ENCODE results near the gene DLL1. TPM values are rescaled to one million over a fixed set of nuclear protein-coding genes. Genes with fewer than 3 reads are reported as not detected.
"Not testable (repeated sequence)": the region's sequence is repeated elsewhere in the genome, so short reads cannot be mapped to it uniquely, and the experiment has no call there.

The DLL1 gene
- 53.9 and 59.8 TPM in 2 replicates for total RNA-seq
- long read RNA-seq, transcript DLL1-201 (11 exons, 3,174 nt): major isoform, 5 of 18 reads
- long read RNA-seq, partial matches to known transcripts: 9 of 18 reads
- long read RNA-seq, other reads (novel, unspliced or antisense): 4 of 18 reads

- no peaks in the 10 kb centered on the region for H3K9me3 Mint-ChIP-seq
- TF ChIP-seq CTCF (conservative IDR thresholded peaks at IDR 0.05): no peak
- H3K27me3 Mint-ChIP-seq (ENCODE audit: low read depth): peaks cover 88% of the 10 kb centered on the region
- H3K27ac Mint-ChIP-seq (ENCODE audit: unreplicated experiment): peak within 1 kb of the TSS; percentile 44
- H3K4me3 Mint-ChIP-seq: peak within 1 kb of the TSS; percentile 91
- H3K4me1 Mint-ChIP-seq: peaks cover 71% of the 10 kb centered on the region
- peak; percentile 67 for DNase-seq (ENCODE audit: low read depth, low spot score)
- peaks cover 12% of the 10 kb centered on the region for H3K36me3 Mint-ChIP-seq (ENCODE audit: low read depth)
Measured at GRCh38 chr6:170290296-170291128, at the start of gene DLL1. Gene DLL1, minus strand, starts transcription at chr6:170291078. Its CDS starts 939 bp downstream, at chr6:170290139.

- peaks cover 49% of the 10 kb centered on the region for H3K36me3 Mint-ChIP-seq (ENCODE audit: low read depth)
- not testable (repeated sequence) for H3K27ac Mint-ChIP-seq (ENCODE audit: unreplicated experiment); H3K9me3 Mint-ChIP-seq; H3K27me3 Mint-ChIP-seq (ENCODE audit: low read depth); H3K4me1 Mint-ChIP-seq; DNase-seq (ENCODE audit: low read depth, low spot score); H3K4me3 Mint-ChIP-seq
Measured at GRCh38 chr6:170335199-170335598, 44.3 kb upstream of the DLL1 start.

GRCh38 chr6:170329321-170329720 lies 38.4 kb upstream of the DLL1 start:
- no peaks in the 10 kb centered on the region for H3K27me3 Mint-ChIP-seq (ENCODE audit: low read depth)
- TF ChIP-seq CTCF (conservative IDR thresholded peaks at IDR 0.05): no peak
- no peak for DNase-seq (ENCODE audit: low read depth, low spot score)
- H3K9me3 Mint-ChIP-seq: no peaks in the 10 kb centered on the region
- no peaks in the 10 kb centered on the region for H3K4me1 Mint-ChIP-seq
- peaks cover 30% of the 10 kb centered on the region for H3K36me3 Mint-ChIP-seq (ENCODE audit: low read depth)
- H3K4me3 Mint-ChIP-seq: no peak overlapping the region
- no peak overlapping the region for H3K27ac Mint-ChIP-seq (ENCODE audit: unreplicated experiment)

- Mint-ChIP-seq H3K4me3 (no peak overlapping the region), H3K9me3 (no peaks in the 10 kb centered on the region), H3K36me3 (ENCODE audit: low read depth) (peaks cover 17% of the 10 kb centered on the region), H3K27ac (ENCODE audit: unreplicated experiment) (no peak overlapping the region), H3K4me1 (peaks cover 6% of the 10 kb centered on the region), H3K27me3 (ENCODE audit: low read depth) (no peaks in the 10 kb centered on the region)
- no peak for DNase-seq (ENCODE audit: low read depth, low spot score)
- TF ChIP-seq CTCF (conservative IDR thresholded peaks at IDR 0.05): no peak
Measured at GRCh38 chr6:170317718-170318117, 26.8 kb upstream of the DLL1 start.

GRCh38 chr6:170317076-170317475 lies 26.2 kb upstream of the DLL1 start:
- Mint-ChIP-seq H3K36me3 (ENCODE audit: low read depth) (peaks cover 11% of the 10 kb centered on the region), H3K4me1 (peaks cover 10% of the 10 kb centered on the region), H3K4me3 (no peak overlapping the region), H3K27me3 (ENCODE audit: low read depth) (no peaks in the 10 kb centered on the region), H3K27ac (ENCODE audit: unreplicated experiment) (no peak overlapping the region), H3K9me3 (no peaks in the 10 kb centered on the region)
- no peak for DNase-seq (ENCODE audit: low read depth, low spot score)
- TF ChIP-seq CTCF (conservative IDR thresholded peaks at IDR 0.05): no peak

- peaks cover 10% of the 10 kb centered on the region for H3K4me1 Mint-ChIP-seq
- H3K27me3 Mint-ChIP-seq (ENCODE audit: low read depth): no peaks in the 10 kb centered on the region
- no peaks in the 10 kb centered on the region for H3K9me3 Mint-ChIP-seq
- no peak overlapping the region for H3K4me3 Mint-ChIP-seq
- no peak for TF ChIP-seq CTCF (conservative IDR thresholded peaks at IDR 0.05)
- H3K27ac Mint-ChIP-seq (ENCODE audit: unreplicated experiment): no peak overlapping the region
- peaks cover 11% of the 10 kb centered on the region for H3K36me3 Mint-ChIP-seq (ENCODE audit: low read depth)
- no peak for DNase-seq (ENCODE audit: low read depth, low spot score)
Measured at GRCh38 chr6:170316071-170316470, 25.2 kb upstream of the DLL1 start.

Measured in neural crest cell (in vitro differentiated cells).